ENCODE results near the gene PKN1.
A peak's percentile ranks its signal among the peaks of the same experiment; 100 is the strongest.

- TF ChIP-seq CTCF (optimal IDR thresholded peaks at IDR 0.05 in 1 of 3, IDR thresholded peaks at IDR 0.05 in 1 of 3, conservative IDR thresholded peaks at IDR 0.05 in 1 of 3; ENCODE audit: extremely low read depth in 1 of 3, insufficient read depth in 2 of 3, low read length in 3 of 3) (no peak), EZH2 (IDR thresholded peaks at IDR 0.05; ENCODE audit: low read length) (peak; percentile 75)
Observed at GRCh38 chr19:14432791-14433553, at the start of gene PKN1.
